T-helper 9 cell (primary cell): ENCODE measurements around the gene TRPV6.

Experiments used
- DNase-seq: peaks from one replicate; pipeline ENCODE4 v3.0.0-alpha.2; 2020

The TRPV6 gene

DNA sequence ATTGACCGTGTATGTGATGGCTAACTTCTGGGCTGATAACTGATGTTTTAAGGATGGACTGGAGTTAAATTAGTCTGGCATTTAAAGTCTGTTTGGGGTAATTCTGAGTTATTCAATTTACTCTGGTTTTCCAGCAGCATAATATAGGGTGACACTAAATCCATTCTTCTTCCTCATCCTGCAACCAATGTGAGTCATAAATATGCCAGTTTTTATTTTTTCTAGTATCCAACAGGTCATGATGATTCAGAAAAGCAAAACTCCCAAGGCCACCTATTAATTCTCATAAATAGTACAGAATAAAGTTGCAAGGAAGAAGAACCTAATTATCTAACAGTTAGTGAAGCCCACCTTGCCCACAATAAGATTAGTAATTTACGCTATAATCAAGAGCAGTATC, 38.2 kb downstream of the TRPV6 start:
- no peak for DNase-seq

DNA sequence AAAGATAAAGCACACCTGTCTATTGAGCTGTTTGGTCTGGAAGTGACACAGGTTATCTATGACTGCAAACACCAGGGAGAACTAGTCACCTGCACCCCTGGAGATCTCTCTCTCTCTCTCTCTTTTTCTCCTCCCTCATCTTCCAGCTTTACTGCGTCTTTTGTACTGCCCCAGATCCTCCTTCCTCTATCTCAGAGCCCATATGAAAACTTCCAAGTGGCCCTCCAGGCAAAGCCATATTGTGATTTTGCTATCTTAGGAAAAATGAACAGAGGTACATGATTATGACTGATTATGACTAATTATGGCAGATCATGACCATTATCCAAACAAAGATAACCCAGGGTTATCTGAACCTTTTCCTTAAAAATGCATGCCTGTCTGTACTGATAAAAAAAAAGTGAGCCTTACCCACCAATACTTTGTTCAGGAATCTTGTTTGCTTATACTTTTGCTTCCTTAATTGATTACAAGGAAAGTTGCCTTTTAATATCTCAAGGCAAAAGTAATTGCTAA, 43.2 kb downstream of the TRPV6 start:
- DNase-seq: no peak

DNA sequence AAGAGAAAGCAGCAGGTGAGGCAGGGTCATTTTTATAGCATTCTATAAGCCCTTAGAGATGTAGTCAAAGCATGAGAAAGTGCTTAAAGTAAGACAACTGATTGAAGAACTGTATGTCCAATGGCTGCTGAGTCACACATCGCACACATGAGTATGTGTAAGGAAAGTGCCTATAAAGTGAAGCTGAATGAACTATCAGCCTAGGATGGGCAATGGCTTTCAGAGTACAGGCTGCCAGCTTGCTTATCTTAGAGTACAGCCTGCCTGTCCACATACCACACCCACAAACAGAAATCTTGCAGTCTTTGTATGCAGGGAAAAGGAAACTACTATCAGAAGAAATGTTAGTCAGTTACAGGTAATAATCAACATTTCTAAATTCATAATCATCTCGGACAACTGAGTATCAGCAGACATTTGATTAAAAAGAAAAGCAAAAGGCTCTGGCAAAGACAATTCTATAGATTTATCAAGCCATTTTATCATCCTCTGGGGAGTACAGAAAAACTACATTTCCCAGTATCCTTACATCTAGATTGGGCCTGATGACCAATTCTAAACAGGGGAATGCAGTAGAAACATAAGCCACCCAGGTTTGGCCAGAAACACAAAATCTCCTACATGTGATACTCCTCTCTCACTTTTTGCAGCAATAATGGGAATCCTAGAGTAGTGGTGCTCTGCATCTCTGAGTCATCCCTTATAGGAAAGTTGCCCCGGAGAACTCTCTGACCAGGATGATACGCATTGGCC, 46.9 kb downstream of the TRPV6 start:
- DNase-seq: no peak

DNA sequence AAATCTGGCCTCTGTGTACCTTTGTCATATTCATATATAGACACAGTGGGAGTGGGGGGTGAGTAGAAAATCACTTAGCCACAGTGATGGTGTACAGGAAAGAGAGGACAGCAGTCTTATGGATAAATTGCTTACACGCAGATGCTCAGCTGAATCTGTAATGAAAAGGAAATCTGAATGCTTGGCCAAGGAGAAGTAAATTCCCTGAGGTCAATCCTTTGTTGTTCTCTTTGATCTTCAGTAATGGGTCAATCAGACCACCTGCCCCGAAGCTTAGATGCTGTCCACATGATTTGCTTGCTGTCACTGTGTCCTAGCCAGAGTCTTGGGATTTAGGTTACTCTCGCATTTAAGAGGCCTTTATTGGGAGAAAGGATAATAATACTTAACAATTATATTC, 49.1 kb downstream of the TRPV6 start:
- DNase-seq: no peak

DNA sequence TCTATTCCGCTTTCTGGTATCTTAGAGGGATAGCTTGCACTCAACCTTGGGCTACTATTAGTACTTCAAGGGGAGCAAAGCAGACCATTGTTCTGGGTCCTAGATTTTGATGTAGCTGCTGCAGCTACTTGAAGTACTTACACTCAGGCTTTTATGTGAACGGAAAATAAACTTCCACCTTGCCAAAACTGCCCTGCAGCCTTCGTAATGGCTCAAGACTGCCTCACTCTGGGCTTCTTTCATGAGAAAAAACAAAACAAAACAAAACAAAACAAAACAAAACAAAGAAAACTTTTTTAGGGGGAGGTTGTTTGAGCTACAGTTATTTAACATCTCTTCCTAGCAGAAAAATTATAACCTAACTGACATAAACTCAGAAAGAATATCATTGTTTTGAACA, 50.1 kb downstream of the TRPV6 start:
- DNase-seq: no peak

DNA sequence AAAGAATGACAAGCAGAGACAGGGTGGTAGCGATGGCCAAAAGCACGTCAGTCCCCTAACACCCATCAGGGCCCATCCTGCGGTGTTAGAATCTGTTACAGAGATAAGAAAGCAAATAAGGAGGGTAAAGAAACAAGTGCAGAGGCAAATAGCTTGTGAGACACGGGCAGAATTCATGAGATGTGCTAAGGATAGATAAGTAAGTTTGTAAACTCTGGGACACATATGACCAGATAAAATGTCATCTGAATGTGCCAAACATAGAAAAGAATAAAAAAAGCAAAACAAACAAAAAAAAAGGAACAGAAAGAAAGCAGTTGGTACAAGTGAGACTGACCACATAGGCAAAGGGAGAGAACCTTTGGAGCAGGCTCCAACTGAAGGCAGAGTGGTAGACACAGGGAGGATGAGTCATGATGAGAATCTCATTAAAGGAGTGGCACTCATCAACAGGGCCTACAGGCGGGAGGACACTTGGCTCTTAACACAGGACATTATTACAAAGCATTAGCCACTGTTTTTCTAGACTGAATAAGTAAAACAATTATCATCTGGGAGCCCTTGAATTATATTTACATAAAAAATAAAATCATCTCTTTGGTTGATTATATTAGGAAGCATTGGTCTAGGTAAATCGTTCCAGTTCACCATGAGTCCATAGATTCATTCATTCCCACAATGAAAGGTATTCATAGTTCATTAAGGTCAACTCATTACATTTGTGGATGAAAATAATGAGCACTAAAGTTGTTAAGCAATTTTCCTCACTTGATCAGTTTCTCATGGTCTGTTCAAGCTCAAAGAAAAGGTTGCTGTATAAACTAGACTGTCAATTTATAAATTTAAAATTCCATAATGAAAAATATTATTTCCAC, 52.1 kb downstream of the TRPV6 start:
- no peak for DNase-seq

DNA sequence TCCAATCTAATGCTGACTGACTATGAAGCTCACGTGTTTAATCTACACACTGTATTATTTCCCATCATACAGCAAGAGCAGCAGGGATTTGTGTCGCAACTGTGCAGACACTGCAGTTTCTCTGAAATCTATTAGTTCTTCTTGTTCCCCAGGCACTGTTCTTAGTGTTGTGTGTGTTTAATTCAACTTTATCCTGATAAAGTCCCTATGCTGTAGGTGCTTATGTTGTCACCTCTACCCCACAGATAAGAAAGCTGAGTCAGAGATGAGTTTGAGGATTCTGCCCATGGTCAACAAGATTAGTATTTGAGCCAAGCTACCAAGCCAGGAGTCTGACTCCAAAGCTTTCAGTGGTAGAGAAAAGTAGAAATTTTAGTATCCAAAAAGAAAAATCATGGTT, 53.1 kb downstream of the TRPV6 start:
- no peak for DNase-seq

DNA sequence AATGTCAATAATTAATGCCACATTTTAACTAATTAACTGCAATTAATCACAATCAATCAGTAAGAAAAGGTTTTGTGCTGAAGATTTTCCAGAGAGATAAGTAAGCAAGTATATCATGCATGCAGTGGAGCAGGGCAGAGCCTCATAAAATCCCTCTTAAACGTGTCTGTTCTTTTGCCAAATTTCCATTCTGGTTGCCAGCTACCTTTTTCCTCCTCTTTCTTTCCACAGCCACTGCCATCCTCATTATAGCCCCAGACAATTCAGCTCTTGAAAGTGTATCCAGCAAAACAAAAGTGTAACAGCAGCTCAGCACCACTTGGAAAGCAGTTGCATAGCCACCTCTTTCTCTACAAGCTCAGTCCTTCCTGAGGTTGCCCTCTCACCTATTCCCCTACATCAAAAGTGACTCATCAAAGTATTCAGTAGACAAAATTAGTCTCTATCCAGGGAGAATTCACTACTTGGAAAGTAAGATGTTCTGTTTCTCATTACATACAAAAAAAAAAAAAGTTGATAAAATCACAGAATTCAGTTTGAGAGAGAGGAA, 57.5 kb downstream of the TRPV6 start:
- no peak for DNase-seq

DNA sequence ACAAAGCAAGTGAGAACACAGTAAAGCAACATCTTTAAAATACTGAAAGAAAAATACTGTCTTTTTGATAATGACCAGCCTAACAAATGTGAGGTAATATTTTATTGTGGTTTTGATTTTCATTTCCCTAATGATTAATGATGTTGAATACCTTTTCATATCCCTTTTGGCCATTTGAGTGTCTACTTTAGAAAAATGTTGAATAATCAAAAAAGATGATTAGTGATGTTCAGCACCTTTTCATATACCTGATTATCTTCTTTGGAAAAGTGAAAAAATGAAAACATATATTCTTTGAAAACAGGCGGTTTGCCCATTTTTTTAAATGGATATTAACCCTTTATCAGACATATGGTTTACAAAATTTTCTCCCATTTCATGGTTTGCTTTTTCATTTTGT, 62.8 kb downstream of the TRPV6 start:
- DNase-seq: no peak
